Measurements from ENCODE around the gene PSME3IP1.

GRCh38 chr16:57229079-57229478 is 43.2 kb upstream of the PSME3IP1 start:
- no peak for TF ChIP-seq CTCF (conservative IDR thresholded peaks at IDR 0.05; ENCODE audit: low read depth, low read length)
- TF ChIP-seq EZH2phosphoT487 (IDR thresholded peaks at IDR 0.05; ENCODE audit: borderline replicate concordance, low read length) = no peak

Measured in PC-3 (cell line).